NCI-H2227 treated with DMSO at 0.1 percent for 48 hours (cell line): ENCODE results near the gene CGN.

ENCODE experiments used
- DNase-seq: peaks from one replicate; lab custom pipeline; 2025; lab: John Stamatoyannopoulos, UW

The CGN gene

DNA sequence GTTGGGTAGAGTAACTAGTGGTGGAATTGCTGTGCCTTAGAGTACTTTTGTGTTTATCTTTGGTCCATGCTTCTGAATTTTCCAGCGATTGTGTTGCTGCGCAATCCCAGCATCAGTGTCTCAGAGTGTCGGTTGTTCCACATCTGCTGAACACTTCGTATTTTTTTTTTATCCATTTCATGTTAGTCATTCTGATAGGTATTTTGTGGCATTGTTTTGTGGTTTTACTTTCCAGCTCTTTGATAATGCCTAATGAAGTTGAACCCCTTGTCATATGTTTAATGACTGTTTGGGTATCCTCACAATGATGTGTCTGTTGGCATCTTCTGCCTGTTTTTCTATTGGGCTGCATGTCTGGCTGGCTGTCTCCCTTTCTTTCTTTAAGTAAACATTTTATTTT is 42.5 kb downstream of the CGN start:
- DNase-seq, result no peak

DNA sequence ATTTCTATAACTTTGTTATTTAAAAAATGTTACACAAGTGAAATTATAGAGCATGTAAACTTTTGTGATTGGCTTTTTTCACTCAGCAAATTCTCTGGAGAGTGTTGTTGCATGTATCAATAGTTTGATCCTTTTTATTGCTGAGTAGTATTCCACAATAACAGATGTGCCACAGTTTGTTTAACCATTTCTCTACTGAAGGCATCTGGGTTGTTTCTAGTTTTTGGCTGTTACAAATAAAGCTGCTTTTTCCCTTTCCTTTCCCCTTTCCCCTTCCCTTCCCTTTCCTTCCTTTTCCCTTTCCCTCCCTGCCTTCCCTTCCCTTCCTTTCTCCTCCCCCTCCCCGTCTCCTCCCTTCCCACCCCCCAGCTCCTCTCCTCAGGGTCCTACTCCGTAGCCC is 44.9 kb downstream of the CGN start:
- no peak for DNase-seq

DNA sequence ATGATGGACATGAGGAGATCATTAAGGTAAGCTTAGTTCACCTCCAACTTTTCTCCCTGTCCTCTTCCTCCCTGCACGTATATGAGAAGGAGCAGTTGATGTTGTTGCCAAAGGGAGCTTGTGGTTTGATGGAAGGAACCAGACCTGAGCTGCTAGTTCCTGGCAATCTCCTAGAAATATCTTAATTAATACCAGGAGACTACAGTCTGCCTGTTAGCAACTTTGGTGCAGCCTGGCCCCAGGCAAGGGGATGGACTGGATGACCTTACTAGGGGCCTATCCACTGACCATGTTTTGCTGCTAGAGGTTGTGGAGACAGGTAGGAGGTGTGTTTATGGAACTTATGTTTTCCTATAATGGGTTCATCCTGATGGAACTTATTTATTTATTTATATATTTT is 51.5 kb downstream of the CGN start:
- no peak for DNase-seq

DNA sequence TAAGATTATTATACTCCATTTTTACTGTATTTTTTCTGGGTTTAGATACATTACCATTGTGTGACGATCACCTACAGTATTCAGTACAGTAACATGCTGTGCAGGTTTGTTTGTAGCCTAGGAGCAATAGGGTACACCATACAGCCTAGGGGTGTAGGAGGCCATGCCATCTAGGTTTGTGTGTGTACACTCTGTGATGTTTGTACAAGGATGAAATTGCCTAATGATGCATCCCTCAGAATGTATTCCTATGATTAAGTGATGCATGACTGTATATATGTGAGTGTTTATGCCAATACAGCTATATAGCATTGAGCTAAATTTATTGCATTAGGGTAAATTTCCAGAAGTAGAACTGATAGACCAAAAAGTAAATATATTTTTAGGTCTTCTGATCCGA is 52.2 kb downstream of the CGN start:
- no peak for DNase-seq

DNA sequence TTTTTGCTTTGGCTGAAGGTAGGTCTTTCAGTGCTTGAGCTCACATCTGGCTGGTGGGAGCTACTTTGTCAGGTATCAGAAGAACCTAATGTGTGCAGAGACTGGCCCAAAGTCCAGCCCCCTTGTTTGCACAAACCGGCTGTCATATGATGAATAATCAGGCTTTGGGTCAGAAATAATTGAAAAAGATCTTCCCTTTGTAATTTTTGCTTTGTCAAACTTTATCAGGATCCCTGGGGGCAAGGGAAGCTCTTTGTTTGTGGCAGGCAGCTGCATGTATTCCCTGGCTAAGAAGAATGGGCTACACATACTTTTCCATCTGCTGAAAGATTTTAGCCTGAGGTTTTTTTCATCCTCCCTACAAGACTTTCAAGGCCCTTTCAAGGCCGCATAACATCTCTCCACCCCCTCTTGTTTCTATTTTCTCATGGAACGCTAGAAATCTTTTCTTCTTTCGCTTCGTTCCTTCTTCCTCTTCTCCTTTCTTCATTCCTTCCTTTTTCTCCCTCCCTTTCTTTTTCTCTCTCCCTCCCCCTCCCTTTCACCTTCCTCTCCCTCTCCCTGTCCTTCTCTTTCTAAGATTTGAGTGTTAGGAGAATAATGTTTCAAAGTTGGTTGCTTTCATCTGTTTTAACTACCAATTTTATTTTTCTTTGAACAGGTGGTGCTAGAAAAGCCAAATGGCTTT is 54.5 kb downstream of the CGN start:
- DNase-seq, result no peak

DNA sequence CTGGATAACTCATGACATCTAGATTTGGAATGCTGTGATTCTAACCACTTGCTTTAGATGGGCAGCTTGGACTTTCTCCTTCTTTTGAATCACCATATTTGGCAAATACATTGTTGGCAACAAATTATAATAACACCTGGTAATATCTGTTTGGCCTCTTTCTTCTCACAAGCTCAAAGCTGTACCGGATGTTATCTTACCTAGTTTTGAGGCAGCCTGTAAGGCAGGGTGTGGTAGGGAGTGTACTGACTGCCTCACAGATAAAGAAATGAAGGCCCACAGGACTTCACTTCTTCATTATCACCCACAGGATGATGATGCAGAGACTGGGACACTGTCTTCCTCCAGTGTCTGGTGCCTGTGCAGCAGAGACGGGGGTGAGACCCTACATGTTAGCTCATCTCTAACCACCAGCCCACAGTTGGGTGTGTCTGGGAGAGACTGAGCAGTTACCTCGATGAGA is 57.5 kb downstream of the CGN start:
- DNase-seq, result no peak

DNA sequence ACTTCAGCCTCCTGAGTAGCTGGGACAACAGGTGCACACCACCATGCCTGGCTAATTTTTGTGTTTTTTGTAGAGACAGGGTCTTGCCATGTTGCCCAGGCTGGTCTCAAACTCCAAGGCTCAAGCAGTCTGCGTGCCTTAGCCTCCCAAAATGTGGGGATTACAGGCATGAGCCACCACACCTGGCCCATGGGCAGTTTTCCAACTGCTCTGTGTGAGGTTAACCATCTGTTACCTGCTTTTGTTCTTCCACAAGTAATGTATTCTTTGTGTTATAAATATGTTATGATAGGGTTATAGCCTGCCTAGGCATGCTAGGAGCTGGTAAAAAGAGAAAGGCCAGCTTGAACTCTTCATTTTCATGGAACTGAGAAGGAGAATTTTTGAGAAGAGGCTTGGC is 59.6 kb downstream of the CGN start:
- DNase-seq, result no peak

DNA sequence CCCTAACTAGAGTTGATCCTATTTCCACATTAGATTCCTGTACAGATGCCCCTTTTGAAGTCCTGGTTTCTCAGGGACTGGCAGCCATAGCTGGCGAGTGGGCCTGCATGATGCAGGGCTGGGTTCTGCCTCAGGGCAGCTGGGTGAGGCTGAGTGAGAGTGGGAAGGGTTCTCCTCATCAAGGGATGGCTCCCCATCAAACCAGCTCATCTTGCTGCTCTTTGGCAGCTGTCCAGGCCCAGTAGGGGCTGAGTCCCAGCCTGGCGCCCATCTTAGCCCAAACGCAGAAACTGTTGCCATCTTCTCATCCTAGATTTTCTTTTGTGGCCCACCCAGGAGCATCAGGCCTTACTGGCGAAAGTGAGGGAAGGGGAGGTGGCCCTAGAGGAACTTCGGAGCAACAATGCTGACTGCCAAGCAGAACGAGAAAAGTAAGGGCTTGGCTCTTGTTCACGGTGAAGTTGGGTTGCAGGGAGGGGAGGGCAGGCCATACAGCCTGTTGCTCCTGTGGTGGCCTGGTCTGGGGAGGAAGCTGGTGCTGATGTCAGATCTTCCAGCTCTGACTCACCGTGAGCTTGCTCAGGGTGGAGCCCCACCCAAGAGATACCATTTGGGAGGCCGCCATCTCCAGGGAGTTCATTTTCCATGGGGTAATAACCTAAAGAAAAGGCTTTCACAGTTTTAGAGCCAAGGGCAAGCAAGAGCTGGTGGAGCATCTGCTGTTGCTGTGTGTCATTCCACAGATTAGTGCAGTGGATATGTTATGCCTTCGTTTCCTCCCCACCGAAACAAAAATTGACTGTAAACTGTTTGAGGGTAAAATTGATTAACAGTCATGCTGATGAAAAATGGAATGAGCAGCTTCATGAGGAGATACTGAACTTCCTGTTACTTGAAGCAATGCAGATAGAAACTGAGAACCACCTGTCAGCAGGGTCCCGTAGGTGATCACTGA is 63.7 kb downstream of the CGN start:
- no peak for DNase-seq

DNA sequence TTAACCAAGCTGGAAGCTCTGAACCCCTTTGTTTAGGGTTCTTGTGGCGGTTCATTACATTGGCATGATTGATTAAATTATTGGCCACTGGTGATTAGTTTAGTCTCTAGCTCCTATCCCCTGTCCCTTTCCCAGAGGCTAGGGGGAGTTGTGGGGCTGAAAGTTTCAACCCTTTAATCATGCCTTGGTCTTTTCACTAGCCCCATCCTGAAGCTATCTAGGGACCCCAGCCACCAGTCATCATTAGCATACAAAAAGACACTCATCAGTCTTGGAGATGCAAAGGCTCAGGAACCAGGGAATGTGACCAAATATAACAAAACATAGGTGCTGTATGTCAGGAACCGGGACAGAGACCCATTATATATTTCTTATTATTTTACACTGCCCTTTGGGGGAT is 66.0 kb downstream of the CGN start:
- DNase-seq, result no peak

DNA sequence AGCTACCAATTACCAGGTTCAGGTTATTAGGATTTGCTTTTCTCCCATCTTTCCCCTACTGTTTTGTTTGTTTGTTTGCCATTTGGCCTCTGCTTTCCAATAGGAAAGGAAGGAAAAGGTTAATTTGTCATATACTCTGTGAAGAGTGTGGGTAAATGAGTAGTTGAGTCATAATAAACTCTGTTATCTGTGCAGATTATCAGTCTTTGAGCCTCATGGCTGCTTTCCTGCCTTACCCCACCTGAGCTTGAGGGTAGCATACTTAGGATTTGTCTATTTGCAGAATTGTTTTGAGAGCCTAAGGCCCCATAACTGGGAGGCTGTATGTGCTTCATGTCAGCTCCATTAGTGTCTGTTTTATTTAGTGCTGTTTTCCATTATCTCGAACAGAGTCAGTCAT is 67.8 kb downstream of the CGN start:
- no peak for DNase-seq

DNA sequence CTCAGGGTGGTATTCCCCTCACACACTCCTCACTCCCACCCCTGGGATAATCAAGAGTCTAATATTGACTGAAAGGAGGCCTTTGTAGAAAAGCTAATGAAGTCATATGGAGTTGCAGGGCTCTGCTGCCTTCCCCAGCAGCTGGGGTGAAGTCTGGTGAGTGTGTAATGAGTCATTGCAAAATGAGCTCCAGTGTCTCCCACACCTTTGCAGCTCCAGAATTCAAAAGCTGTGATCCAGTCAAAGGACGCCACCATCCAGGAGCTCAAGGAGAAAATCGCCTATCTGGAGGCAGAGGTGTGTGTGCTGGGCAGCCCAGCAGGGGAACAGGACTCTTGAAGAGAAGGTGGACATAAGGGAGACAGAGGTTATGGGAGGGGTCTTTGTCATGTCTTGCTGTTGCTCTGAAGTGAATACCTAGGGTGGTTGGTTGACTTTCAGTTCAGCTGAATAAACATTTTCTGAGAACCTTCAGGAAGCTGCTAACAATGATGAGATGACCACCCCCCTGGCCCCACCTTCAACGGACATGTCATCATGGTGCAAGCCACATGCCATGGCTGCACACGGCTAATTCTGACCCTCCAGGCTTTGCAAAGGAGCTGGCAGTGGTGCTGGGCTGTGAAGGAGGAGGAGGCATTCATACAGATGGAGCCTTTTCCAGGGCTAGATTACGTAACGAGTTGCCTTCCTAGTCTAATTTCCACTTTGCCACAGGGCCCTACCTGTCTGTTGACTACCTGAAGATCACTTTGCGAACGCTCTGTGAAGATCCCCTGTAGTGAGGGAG is 68.4 kb downstream of the CGN start:
- no peak for DNase-seq

DNA sequence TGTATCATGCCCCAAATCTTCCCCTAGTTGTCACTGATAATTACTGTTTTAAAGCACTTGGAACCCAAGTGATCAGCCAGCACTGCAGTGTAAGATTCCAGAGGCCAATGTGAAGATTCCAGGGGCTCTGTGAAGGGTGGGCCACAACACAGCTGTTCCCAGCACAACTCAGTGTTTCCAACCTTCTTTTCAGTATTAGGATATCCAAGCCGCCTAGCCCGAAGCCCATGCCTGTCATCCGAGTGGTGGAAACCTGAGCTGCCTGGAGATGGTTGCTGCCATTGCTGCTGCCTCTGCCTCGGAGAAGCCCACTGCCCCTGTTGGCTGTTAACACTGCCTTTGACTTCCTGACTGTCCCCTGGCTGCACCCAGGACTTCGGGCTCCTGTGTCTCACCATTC is 70.3 kb downstream of the CGN start:
- DNase-seq, result no peak

DNA sequence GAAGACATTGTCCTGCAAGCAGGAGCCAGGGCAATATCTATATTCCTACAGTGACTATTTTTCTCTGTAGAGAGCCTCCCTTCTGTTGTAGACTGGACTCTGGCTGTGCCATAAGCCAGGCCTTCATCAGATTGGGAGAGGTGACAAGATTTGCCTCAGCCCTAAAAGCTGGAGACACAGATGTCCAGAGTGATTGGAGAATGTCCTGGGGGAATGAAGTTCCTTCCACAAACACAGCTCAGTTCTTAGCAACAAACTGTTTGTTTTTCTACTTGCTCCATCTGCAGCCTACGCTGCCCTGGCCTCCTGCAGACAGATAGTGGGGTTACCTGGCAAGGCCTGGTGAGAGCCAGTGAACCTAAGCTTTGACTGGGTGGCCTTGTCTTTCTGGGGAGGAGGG is 70.7 kb downstream of the CGN start:
- no peak for DNase-seq

DNA sequence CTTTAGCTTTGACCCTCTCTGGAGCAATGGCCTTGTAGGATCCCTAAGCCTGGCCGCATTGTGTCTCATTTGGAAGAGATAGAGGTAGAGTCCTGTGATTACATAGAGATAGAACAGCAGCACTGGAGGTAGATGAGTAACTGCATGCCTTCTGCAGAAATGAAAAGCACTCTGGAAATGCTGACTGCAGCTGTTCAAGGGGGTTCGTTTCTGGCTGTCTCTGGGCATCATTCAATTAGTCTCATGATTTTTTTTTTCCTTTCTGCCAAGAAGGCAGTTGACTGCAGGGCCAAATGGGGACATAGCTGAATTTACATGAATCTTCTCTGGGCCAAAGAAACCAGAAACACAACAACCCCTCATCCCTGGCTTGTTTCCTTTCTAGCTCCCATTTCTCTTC is 72.6 kb downstream of the CGN start:
- DNase-seq, result no peak

DNA sequence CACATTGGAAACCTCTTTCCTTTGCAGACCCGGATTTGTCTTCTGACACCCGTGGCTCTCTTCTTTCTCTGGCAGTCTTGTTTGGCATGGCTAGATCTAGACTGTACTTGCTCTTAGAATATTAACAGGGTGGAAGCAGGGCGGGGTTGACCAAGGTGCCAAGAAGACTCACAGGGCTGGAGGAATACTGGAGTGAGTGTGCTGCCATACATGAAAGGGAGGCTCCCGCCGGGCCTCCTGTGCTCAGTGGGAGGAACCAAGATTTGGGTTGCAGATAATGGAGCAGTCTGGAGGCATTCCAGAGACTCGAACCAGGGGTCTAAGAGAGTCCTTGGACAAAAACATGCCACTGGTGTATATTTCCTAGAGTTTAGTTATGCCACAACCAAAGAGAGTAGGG is 73.1 kb downstream of the CGN start:
- DNase-seq, result no peak

DNA sequence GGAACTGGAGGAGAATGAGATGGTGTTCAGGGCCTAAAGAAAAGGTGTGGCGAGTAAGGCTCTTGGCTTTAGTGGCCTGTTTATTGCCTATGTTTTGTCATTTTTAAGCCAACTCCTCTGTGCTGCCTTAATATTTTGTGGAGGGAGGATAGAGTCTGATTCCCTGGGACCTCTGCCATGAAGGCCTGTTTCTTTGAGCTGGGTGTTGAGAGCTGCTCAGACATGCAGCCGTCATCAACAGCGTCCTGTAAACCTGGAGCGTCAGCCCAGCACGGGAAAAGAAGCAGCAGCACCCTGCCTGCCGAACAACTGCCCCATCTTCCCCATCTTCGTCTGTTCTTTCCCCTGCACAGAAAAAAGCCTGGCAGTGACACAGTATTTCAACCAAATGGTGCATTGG is 73.6 kb downstream of the CGN start:
- no peak for DNase-seq

DNA sequence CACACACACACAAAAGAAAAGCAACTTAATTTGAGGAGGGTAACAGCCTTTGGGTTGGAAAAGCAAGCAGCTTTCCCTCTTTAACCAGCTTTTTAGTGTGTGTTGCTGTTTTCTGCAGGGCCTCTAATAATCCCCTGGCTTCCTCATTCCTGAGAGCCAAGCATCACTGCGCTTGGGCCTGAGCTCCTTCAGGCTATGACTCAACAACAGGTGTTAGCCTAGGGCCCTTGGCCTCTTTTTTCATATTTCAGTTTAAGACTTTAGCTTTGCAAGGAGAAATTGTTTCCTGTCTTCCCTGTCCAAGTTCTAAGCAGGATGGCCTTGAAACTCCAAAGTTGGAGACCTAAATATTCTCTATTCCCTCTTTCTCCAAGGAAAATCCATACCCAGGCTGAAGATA is 74.4 kb downstream of the CGN start:
- DNase-seq, result no peak
